GM12873 (cell line): ENCODE data around the gene PTGIS.

Experiments used
- CTCF ChIP-seq: IDR thresholded peaks from 2 replicates; pipeline ENCODE4 v1.5.1; 2012; ENCODE audit warnings: low read depth, mild to moderate bottlenecking, moderate library complexity, low read length, control low read depth; ENCODE audit not compliant: insufficient read depth; ENCODE audit errors: missing control alignments

Gene PTGIS

GRCh38 chr20:49532285-49532946 is 35.5 kb downstream of the PTGIS start:
- no peak for TF ChIP-seq CTCF

- no peak for TF ChIP-seq CTCF
These were observed 38.5 kb downstream of the PTGIS start for GRCh38 chr20:49529470-49529869.

GRCh38 chr20:49526568-49526967 is 41.4 kb downstream of the PTGIS start:
- TF ChIP-seq CTCF: no peak

- no peak for TF ChIP-seq CTCF
These were observed 41.9 kb downstream of the PTGIS start for GRCh38 chr20:49526056-49526455.

GRCh38 chr20:49523767-49524360 is 44.1 kb downstream of the PTGIS start:
- TF ChIP-seq CTCF: no peak

- TF ChIP-seq CTCF: no peak
These were observed 46.6 kb downstream of the PTGIS start for GRCh38 chr20:49521356-49521755.

- TF ChIP-seq CTCF: peak; percentile 10
These were observed 48.1 kb downstream of the PTGIS start for GRCh38 chr20:49519777-49520359.
